Measurements from ENCODE around the gene DCAF6. TPM values are rescaled to one million over a fixed set of nuclear protein-coding genes. Genes with fewer than 3 reads are reported as not detected.

Gene DCAF6
- total RNA-seq, 1 experiment from 2014 or later, result 75.1 TPM

DNA sequence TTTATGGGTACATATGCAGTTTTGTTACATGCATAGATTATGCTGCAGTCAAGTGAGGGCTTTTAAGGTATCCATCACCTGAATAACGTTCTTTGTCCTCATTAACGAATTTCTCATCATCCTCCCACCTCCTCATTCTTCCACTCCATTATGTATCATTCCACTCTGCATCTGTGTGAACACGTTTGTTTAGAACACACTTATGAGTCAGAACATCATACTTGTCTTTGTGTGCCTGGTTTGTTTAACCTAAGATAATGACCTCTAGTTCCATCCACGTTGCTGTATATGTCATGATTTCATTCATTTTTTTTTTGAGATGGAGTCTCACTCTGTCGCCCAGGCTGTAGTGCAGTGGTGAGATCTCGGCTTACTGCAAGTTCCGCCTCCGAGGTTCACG, 7.1 kb downstream of the DCAF6 start:
- no peak for DNase-seq (ENCODE audit: low read depth)
- in situ Hi-C loops (cut with HindIII; ENCODE audit: low pct_unique_long_range_greater_than_20kb, low sequenced_read_pairs), result no loop called here

DNA sequence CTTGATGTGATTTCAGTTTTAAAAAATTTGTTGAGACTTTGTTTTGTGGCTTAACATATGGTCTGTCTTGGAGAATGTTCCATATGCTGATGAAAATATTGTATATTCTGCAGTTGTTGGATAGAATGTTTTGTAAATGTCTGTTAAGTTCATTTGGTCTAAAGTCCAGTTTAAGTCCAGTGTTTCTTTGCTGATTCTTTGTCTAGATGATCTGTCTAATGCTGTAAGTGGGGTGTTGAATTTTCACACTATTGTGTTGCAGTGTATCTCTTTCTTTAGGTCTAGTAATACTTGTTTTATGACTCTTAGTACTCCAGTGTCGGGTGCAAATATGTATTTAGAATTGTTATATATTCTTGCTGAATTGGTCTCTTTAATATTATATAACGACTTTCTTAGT, 11.2 kb downstream of the DCAF6 start:
- in situ Hi-C loops (cut with HindIII; ENCODE audit: low pct_unique_long_range_greater_than_20kb, low sequenced_read_pairs), result no loop called here

DNA sequence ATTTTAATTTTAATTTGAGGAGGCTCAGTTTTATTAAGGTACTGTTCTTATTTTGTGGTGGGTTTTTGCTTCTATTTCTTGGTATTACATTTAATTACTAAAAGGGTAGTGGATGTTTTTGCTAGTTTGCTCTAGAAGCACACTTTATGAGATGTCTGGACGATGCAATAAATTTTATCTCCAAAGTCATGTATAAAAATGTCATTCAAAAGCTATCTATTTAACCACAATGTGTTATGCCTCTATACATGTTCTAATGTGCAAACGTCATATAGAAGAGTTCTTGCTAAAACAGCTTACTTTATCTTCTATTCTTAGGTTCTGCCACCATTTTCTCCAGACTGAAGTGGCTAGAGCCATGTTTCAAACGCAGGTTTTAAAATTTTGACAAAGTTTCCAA, 13.3 kb downstream of the DCAF6 start:
- no peak for DNase-seq (ENCODE audit: low read depth)
- in situ Hi-C loops (cut with HindIII; ENCODE audit: low pct_unique_long_range_greater_than_20kb, low sequenced_read_pairs), result no loop called here

More for the DNA sequence above, 11.2 kb downstream of the DCAF6 start:
- DNase-seq (ENCODE audit: low read depth), result no peak

DNA sequence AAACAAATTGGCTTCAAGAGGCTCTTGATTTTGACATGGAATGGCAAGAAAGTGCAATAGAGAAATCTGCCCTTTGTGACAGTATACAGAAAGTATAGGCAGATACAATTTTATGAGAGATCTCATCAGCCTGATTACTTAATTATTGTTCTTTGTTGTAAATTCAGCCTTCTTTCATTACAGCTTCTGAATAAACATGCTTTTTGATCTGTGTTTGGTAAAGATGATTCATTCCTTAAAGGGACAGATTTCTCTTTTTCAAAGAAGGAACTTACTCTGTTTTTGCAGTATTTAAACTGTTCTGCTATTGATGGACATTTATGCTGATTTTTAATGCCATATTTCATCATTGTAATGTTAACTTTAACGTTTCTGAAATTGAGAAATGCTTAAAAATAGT, 14.1 kb downstream of the DCAF6 start:
- in situ Hi-C loops (cut with HindIII; ENCODE audit: low pct_unique_long_range_greater_than_20kb, low sequenced_read_pairs), result no loop called here
- DNase-seq (ENCODE audit: low read depth), result no peak

DNA sequence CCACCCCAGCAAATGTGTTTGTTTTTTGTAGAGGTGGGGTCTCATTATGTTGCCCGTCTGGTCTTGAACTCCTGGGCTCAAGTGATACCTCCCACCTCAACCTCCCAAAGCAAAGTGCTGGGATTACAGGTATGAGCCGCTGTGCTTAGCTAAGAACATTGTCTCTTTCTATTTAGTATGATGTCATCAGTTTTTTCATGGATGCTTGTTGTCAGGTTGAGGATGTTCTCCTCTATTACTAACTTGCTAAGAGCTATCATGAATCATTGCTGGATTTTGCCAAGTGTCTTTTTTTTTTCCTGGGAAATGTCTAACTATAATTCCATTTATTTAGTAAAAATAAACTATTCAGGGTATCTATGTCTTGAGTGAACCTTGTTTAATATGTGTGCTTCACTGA, 19.4 kb downstream of the DCAF6 start:
- in situ Hi-C loops (cut with HindIII; ENCODE audit: low pct_unique_long_range_greater_than_20kb, low sequenced_read_pairs), result no loop called here
- DNase-seq (ENCODE audit: low read depth), result no peak

DNA sequence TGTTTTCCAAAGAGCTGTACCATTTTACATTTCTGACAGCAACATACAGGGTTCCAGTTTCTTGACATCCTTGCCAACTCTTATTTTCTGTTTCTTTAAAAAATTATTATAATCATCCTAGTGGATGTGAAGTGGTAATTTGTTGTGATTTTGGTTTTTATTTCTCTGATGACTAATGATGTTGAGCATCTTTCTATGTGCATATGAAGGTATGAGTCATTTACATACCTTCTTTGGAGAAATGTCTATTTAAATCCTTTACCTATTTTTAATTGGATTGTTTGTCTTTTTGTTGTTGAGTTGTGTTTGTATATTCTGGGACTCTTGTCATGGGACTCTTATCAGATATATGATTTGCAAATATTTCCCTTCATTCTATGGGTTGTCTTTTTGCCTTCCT, 21.2 kb downstream of the DCAF6 start:
- in situ Hi-C loops (cut with HindIII; ENCODE audit: low pct_unique_long_range_greater_than_20kb, low sequenced_read_pairs), result no loop called here
- DNase-seq (ENCODE audit: low read depth), result no peak

DNA sequence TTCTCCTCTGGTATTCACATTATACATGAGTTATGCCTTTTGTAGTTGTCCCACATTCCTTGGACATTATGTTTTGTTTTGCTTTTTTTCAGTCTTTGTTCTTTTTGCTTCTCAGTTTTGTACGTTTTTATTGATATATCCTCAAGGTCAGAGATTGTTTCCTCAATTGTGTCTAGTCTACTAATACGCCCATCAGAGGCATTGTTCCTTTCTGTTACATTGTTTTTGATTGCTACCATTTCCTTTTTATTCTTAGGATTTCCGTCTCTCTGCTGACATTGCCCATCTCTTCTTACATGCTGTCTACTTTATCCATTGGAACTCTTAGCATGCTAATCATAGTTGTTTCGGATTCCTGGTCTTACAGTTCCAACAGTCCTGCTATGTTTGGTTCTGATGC, 28.2 kb downstream of the DCAF6 start:
- in situ Hi-C loops (cut with HindIII; ENCODE audit: low pct_unique_long_range_greater_than_20kb, low sequenced_read_pairs), result no loop called here

DNA sequence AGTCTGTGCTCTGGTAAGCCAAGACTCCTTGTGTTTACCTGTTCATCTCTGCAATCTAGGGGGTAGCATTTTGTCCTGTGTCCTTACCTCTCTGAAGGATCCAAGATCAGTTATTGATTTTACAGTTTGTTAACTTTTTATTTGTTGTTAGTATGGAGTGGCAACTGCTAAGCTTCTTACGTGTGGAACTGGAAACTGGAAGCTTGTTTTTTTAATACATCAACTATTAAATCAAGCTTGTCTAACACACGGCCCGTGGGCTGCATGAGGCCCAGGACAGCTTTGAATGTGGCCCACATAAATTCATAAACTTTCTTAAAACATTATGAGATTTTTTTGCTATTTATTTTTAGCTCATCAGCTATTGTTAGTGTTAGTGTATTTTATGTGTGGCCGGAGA, 29.6 kb downstream of the DCAF6 start:
- in situ Hi-C loops (cut with HindIII; ENCODE audit: low pct_unique_long_range_greater_than_20kb, low sequenced_read_pairs), result no loop called here
- no peak for DNase-seq (ENCODE audit: low read depth)

More for the DNA sequence above, 28.2 kb downstream of the DCAF6 start:
- DNase-seq (ENCODE audit: low read depth), result no peak

DNA sequence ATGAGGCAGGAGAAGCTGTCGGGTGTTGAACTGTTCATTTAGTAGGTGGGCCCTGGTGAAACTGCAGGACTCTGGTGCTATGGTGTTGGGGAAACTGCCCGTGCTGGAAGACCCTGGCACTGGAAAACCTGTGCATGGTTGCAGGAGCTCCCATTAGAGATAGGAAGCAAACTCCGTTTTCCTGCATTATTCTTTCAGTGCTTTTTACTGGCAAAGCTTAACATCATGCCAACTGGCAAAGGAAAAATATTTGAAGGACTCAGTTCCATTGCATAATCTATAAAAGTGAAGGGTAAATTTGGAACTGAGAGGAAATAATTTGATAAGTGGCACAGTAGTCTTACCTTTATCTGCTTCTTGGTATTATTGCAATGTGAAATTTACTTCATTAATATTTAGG, 32.1 kb downstream of the DCAF6 start:
- in situ Hi-C loops (cut with HindIII; ENCODE audit: low pct_unique_long_range_greater_than_20kb, low sequenced_read_pairs), result no loop called here
- DNase-seq (ENCODE audit: low read depth), result no peak

DNA sequence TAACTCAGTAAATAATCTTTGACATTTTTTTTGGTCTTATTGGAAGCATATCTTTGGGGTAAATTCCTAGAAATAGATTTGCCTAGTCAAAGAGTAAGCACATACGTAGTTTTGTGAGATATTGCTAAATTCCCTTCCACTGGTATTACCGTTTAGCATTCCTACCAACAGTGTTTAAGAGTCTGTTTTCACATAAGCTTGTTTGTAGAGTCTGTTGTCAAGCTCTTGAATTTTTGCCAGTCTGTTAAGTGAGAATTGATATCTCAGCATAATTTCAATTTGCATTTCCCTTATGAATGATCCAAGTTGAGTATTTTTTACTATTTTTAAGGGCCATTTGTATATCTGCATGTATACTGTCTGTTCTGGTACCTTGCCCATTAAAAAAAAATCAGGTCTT, 37.3 kb downstream of the DCAF6 start:
- in situ Hi-C loops (cut with HindIII; ENCODE audit: low pct_unique_long_range_greater_than_20kb, low sequenced_read_pairs), result no loop called here

DNA sequence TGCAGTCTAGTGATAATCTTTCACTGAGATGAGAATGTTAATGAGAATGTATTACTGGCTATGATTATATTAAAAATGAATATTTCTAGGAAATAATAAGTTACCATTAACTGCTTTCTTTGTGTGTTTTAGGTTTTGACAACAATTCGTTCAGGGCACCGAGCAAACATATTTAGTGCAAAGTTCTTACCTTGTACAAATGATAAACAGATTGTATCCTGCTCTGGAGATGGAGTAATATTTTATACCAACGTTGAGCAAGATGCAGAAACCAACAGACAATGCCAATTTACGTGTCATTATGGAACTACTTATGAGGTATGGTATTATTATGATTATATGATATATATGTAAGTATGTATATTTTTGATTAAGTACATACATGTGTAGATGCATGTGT, 38.2 kb downstream of the DCAF6 start:
- in situ Hi-C loops (cut with HindIII; ENCODE audit: low pct_unique_long_range_greater_than_20kb, low sequenced_read_pairs), result no loop called here
- no peak for DNase-seq (ENCODE audit: low read depth)

More for the DNA sequence above, 37.3 kb downstream of the DCAF6 start:
- no peak for DNase-seq (ENCODE audit: low read depth)

DNA sequence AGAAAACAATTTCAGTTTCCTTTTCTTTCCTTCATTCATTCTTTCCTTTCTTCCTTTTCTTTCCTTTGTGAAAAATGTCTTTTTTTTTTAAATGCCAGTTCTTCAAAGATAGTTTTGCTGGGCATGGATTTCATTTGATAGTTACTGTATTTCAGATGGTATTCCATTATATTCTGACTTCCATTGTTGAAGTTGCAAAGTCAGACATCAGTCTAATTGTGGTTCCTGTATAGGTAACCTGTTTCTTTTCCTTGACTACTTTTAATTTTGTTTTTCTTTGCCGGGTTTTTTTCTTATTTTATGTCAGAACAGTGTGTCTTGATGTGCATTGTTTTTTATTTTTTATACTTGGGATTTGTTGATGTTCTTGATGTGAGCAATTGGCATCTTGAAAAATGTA, 40.8 kb downstream of the DCAF6 start:
- DNase-seq (ENCODE audit: low read depth), result no peak

DNA sequence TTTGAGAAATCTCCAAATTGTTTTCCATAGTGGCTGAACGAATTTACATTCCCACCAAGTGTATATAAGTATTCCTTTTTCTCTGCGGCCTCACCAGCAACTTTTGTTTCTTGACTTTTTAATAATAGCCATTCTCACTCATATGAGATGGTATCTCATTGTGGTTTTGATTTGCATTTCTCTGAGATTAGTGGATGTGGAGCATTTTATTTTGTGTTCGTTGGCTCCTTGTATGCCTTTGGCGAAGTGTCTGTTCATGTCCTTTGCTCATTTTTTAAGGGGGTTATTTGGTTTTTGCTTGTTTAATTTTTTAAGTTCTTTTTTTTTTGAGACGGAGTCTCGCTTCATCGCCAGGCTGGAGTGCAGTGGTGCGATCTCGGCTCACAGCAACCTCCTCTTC, 45.5 kb downstream of the DCAF6 start:
- in situ Hi-C loops (cut with HindIII; ENCODE audit: low pct_unique_long_range_greater_than_20kb, low sequenced_read_pairs), result no loop called here
- no peak for DNase-seq (ENCODE audit: low read depth)

More for the DNA sequence above, 40.8 kb downstream of the DCAF6 start:
- in situ Hi-C loops (cut with HindIII; ENCODE audit: low pct_unique_long_range_greater_than_20kb, low sequenced_read_pairs), result no loop called here

DNA sequence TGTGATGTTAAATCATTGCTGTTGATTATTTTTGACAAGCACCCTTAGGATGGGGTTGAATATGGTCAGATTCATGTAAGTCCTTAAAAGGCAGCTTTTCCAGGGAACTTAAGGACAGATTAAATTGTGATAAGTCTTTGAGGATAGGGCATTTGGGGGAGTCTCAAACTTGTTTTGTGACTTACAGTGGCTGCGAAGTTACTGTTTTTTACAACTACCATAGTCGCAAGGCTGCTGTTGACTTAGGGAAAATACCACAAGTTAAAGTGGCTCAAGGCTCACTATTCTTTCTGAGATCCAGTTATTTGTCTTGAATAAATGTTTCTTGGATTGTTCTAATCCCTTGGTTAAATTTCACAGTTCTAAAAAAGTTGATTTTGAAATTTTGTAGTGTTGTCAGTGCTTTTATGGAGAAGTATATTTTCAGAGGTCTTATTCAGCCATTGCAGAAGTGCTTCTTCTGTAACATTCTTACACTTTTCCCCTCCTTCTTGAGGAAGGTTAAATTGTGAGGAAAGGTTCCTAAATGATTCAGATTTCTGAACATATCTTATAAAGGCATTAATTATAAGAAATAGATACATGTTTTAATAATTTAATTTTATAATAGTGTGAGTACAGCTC, 47.4 kb downstream of the DCAF6 start:
- in situ Hi-C loops (cut with HindIII; ENCODE audit: low pct_unique_long_range_greater_than_20kb, low sequenced_read_pairs), result no loop called here
- DNase-seq (ENCODE audit: low read depth), result no peak

DNA sequence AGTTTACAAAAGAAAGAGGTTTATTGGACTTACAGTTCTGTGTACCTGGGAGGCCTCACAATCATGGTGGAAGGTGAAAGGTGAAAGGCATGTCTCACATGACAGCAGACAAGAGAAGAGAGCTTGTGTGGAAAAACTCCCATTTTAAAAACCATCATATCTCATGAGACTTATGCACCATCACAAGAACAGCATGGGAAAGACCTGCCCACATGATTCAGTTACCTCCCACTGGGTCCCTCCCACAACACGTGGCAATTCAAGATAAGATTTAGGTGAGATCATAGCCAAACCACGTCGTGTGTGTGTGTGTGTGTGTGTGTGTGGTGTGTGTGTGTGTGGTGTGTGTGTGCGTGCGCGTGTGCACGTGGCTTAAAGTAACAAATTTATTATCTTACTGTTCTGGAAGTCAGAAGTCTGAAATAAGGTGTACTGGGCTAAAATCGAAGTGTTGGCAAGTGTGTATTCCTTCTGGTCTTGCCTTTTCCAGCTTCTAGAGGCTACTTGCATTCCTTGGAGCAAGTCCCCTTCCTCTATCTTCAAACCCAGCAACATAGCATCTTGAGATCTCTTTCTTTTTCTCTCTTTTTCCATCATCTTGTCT, 48.5 kb downstream of the DCAF6 start:
- in situ Hi-C loops (cut with HindIII; ENCODE audit: low pct_unique_long_range_greater_than_20kb, low sequenced_read_pairs), result no loop called here
- DNase-seq (ENCODE audit: low read depth), result no peak

DNA sequence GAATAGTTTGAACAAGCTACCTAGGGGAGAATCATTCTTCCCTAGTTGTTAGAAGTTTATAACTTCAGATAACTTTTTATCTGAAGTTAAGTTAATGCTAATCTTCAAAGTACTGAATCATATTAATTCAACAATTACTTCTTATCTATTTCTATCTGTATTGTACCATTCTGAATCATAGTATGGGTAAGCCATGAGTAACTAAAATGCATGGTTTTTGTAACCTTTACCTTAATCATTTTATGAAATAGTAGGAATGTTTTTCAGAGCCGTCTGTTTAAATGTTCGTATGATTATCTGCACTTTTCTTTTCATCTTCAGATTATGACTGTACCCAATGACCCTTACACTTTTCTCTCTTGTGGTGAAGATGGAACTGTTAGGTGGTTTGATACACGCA, 50.7 kb downstream of the DCAF6 start:
- DNase-seq (ENCODE audit: low read depth), result no peak
- in situ Hi-C loops (cut with HindIII; ENCODE audit: low pct_unique_long_range_greater_than_20kb, low sequenced_read_pairs), result no loop called here

DNA sequence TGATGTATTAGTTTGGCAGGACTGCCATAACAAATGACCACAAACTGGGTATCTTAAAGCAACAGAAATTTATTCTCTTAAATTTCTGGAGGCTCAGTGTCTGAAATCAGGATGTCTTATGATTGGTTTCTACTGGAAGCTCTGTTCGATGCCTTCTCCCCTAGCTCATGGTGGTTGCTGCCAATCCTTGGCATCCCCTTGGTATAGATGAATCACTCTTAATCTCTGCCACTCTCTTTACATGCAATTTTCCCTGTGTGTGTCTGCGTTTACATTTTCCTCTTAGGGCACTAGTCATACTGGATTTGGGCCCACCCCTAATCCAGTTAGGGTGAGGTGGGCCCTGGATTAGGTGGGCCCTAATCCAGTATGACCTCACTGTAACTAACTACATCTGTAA, 55.1 kb downstream of the DCAF6 start:
- no peak for DNase-seq (ENCODE audit: low read depth)
- in situ Hi-C loops (cut with HindIII; ENCODE audit: low pct_unique_long_range_greater_than_20kb, low sequenced_read_pairs), result no loop called here

DNA sequence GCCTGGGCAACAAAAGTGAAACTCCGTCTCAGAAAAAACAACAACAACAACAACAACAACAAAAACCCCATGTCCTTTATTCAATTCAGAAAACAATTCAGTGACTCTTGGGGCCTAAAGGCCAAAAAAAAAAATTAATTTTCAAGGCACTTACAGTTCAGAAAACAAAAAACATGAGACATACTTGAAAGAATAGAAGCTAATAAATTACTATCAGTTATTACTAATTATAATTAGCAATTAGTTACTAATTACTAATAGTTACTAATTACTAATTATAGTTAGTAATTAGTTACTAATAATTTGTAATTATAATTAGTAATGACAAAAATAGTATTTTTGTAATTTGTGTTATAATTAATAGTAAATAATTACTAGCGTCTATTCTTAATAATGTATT, 57.2 kb downstream of the DCAF6 start:
- in situ Hi-C loops (cut with HindIII; ENCODE audit: low pct_unique_long_range_greater_than_20kb, low sequenced_read_pairs), result no loop called here
- DNase-seq (ENCODE audit: low read depth), result no peak

DNA sequence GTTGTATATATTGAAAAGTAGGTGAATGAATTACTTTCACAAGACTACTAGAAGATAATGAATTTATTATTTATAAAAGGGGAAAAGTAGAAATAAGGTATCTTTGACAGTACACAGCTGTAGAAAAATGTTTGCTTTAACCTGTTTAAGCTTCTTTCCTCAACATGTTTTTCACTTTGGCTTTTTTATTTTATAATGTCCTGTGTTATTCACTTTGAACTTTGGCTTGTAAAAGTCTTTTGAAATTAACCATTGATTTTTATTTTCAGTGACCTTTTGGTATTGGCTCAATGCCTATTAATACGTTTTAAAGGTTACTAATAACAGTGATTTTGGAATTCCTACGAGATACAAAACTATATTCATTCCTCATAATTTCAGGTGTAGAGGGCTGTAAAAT, 58.1 kb downstream of the DCAF6 start:
- DNase-seq (ENCODE audit: low read depth), result no peak
- in situ Hi-C loops (cut with HindIII; ENCODE audit: low pct_unique_long_range_greater_than_20kb, low sequenced_read_pairs), result no loop called here

DNA sequence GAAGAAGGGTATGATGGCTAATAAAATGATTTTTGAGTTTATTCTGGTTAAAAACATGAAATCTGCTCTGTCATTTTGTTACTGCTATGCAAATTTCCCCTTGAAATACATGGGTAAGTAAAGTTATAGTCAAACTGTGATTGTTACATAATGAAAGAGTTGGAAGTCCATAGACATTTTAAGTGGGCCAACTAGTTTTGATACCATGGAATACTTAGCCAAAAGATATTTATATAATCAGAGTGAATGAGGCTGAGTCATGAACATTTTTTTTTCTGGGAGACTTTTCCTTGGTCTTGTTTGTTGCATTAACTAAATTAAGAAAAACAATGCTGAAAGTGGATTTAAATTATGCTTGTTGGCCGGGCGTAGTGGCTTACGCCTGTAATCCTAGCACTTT, 58.6 kb downstream of the DCAF6 start:
- in situ Hi-C loops (cut with HindIII; ENCODE audit: low pct_unique_long_range_greater_than_20kb, low sequenced_read_pairs), result no loop called here
- no peak for DNase-seq (ENCODE audit: low read depth)

Measured in Caki2 (cell line).